Hepatocyte (in vitro differentiated cells): ENCODE measurements around the gene ANO2.

Experiments
- EZH2 ChIP-seq: fragments of 200-600 bp; sonication (generic); IDR thresholded peaks from 2 replicates; pipeline ENCODE4 v1.6.1; 2016; ENCODE audit warnings: antibody characterized with exemption, mild to moderate bottlenecking, borderline replicate concordance
- EZH2phosphoT487 ChIP-seq: fragments of 200-600 bp; sonication (generic); IDR thresholded peaks from one replicate; pipeline ENCODE4 v1.6.1; 2018; ENCODE audit warnings: antibody characterized with exemption, mild to moderate bottlenecking, low read depth, moderate library complexity; ENCODE audit not compliant: unreplicated experiment, severe bottlenecking
- TF ChIP-seq, protein P1 (sequence below): fragments of 200-600 bp; sonication (generic); IDR thresholded peaks from 2 replicates; pipeline ENCODE4 v1.5.1; 2016; ENCODE audit warnings: antibody characterized with exemption, mild to moderate bottlenecking; ENCODE audit not compliant: poor library complexity

DNA sequence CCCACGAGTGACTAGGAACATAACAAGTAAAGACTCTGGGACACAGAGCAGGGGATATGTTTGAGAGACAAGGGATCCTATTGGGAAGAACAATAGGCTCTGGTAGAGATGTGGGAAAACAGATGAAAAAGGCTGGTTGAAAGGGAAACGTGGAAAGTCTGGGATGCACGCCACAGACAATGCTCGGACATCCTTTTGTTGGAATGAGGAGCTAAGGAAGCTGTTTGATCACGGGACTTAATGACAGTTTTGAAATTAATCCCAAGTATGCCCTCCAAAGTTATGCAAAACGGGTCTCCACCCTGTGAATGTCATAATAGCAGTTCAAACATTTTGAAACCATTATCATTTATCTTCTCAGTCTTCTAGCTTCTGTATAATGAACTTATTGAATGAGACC, 31.7 kb upstream of the ANO2 start:
- TF ChIP-seq, protein P1, sequence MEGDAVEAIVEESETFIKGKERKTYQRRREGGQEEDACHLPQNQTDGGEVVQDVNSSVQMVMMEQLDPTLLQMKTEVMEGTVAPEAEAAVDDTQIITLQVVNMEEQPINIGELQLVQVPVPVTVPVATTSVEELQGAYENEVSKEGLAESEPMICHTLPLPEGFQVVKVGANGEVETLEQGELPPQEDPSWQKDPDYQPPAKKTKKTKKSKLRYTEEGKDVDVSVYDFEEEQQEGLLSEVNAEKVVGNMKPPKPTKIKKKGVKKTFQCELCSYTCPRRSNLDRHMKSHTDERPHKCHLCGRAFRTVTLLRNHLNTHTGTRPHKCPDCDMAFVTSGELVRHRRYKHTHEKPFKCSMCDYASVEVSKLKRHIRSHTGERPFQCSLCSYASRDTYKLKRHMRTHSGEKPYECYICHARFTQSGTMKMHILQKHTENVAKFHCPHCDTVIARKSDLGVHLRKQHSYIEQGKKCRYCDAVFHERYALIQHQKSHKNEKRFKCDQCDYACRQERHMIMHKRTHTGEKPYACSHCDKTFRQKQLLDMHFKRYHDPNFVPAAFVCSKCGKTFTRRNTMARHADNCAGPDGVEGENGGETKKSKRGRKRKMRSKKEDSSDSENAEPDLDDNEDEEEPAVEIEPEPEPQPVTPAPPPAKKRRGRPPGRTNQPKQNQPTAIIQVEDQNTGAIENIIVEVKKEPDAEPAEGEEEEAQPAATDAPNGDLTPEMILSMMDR: no peak
- no peak for TF ChIP-seq EZH2phosphoT487
- no peak for TF ChIP-seq EZH2
